Measurements from ENCODE around the gene KHDC1.

- TF ChIP-seq CTCF (IDR thresholded peaks at IDR 0.05) (no peak), POLR2A (IDR thresholded peaks at IDR 0.05) (no peak), POLR2AphosphoS5 (IDR thresholded peaks at IDR 0.05) (no peak)
Observed at GRCh38 chr6:73236144-73236750, 26.7 kb downstream of the KHDC1 start.
